ENCODE data around the gene ARHGAP22. TPM values are rescaled to one million over a fixed set of nuclear protein-coding genes. Genes with fewer than 3 reads are reported as not detected.

Gene ARHGAP22
- total and polyA plus RNA-seq, 2 experiments from 2014 or later = 41.9 to 44.4 TPM

- peak overlapping the region; percentile 9 for H3K4me2 ChIP-seq (ENCODE audit: unreplicated experiment)
- TF ChIP-seq EZH2phosphoT487 (IDR thresholded peaks at IDR 0.05; ENCODE audit: insufficient read depth, low read depth) = no peak
- TF ChIP-seq EZH2 (IDR thresholded peaks at IDR 0.05; ENCODE audit: insufficient read depth, poor library complexity, severe bottlenecking) = no peak
- DNase-seq = peak; percentile 53
- H3K27me3 ChIP-seq (replicated peaks; ENCODE audit: insufficient read depth) = no peaks in the 10 kb centered on the region
- no peak overlapping the region for H2AFZ ChIP-seq
- H3K4me1 ChIP-seq (ENCODE audit: insufficient read depth) = peaks cover 9% of the 10 kb centered on the region
- H4K20me1 ChIP-seq (ENCODE audit: insufficient read depth) = no peaks in the 10 kb centered on the region
- H3K9ac ChIP-seq = no peak overlapping the region
- H3K9me3 ChIP-seq (ENCODE audit: low read depth) = no peaks in the 10 kb centered on the region
- H3K9me2 ChIP-seq (ENCODE audit: insufficient read depth) = no peaks in the 10 kb centered on the region
- peaks cover 32% of the 10 kb centered on the region for H3K36me3 ChIP-seq (ENCODE audit: low read depth)
- in situ Hi-C loops (cut with MboI) = no loop called here
- H3F3A ChIP-seq (ENCODE audit: insufficient read depth) = 0 out of 2 replicates have a peak, but pooled peaks cover 8% of the 10 kb centered on the region
- H3K4me3 ChIP-seq = no peak overlapping the region
- no peak overlapping the region for H3K27ac ChIP-seq
- H3K79me2 ChIP-seq (ENCODE audit: insufficient read depth) = peaks cover 95% of the 10 kb centered on the region
- WGBS, 2 experiments (ENCODE audit: low coverage in 1 of 2, low lambda C conversion rate in 2 of 2, missing lambda C conversion rate in 2 of 2) = 84 to 89% methylated on average over 8 of the region's 8 CpGs
Observed at GRCh38 chr10:48579251-48579960, 25.5 kb downstream of the ARHGAP22 start.

GRCh38 chr10:48577158-48577557 lies 27.7 kb downstream of the ARHGAP22 start:
- H3K79me2 ChIP-seq (ENCODE audit: insufficient read depth) = peaks cover 93% of the 10 kb centered on the region
- H3K4me3 ChIP-seq = no peak overlapping the region
- no peaks in the 10 kb centered on the region for H4K20me1 ChIP-seq (ENCODE audit: insufficient read depth)
- H3K9me2 ChIP-seq (ENCODE audit: insufficient read depth) = no peaks in the 10 kb centered on the region
- no peak for DNase-seq
- H3K4me2 ChIP-seq (ENCODE audit: unreplicated experiment) = no peak overlapping the region
- 96 to 97% methylated on average over 5 of the region's 5 CpGs for WGBS, 2 experiments (ENCODE audit: low coverage in 1 of 2, low lambda C conversion rate in 2 of 2, missing lambda C conversion rate in 2 of 2)
- no peaks in the 10 kb centered on the region for H3K9me3 ChIP-seq (ENCODE audit: low read depth)
- H3K36me3 ChIP-seq (ENCODE audit: low read depth) = peaks cover 29% of the 10 kb centered on the region
- H3K4me1 ChIP-seq (ENCODE audit: insufficient read depth) = peaks cover 9% of the 10 kb centered on the region
- no peak overlapping the region for H3K27ac ChIP-seq
- H2AFZ ChIP-seq = no peak overlapping the region
- H3K27me3 ChIP-seq (replicated peaks; ENCODE audit: insufficient read depth) = no peaks in the 10 kb centered on the region
- TF ChIP-seq EZH2 (IDR thresholded peaks at IDR 0.05; ENCODE audit: insufficient read depth, poor library complexity, severe bottlenecking) (no peak), EZH2phosphoT487 (IDR thresholded peaks at IDR 0.05; ENCODE audit: insufficient read depth, low read depth) (no peak)
- in situ Hi-C loops (cut with MboI) = no loop called here
- H3K9ac ChIP-seq = no peak overlapping the region
- H3F3A ChIP-seq (ENCODE audit: insufficient read depth) = peaks cover 26% of the 10 kb centered on the region; the same call in 1 of the 2 replicates

GRCh38 chr10:48576501-48576900 lies 28.4 kb downstream of the ARHGAP22 start:
- H3K9ac ChIP-seq = no peak overlapping the region
- TF ChIP-seq EZH2phosphoT487 (IDR thresholded peaks at IDR 0.05; ENCODE audit: insufficient read depth, low read depth) = no peak
- TF ChIP-seq EZH2 (IDR thresholded peaks at IDR 0.05; ENCODE audit: insufficient read depth, poor library complexity, severe bottlenecking) = no peak
- peaks cover 22% of the 10 kb centered on the region for H3K36me3 ChIP-seq (ENCODE audit: low read depth)
- H2AFZ ChIP-seq = no peak overlapping the region
- H3K4me3 ChIP-seq = no peak overlapping the region
- no peak overlapping the region for H3K4me2 ChIP-seq (ENCODE audit: unreplicated experiment)
- no peak overlapping the region for H3K27ac ChIP-seq
- H3K79me2 ChIP-seq (ENCODE audit: insufficient read depth) = peaks cover 93% of the 10 kb centered on the region
- WGBS, 2 experiments (ENCODE audit: low coverage in 1 of 2, low lambda C conversion rate in 2 of 2, missing lambda C conversion rate in 2 of 2) = 94 to 98% methylated on average over 2 of the region's 2 CpGs
- in situ Hi-C loops (cut with MboI) = no loop called here
- peaks cover 32% of the 10 kb centered on the region; the same call in 1 of the 2 replicates for H3F3A ChIP-seq (ENCODE audit: insufficient read depth)
- no peaks in the 10 kb centered on the region for H3K9me2 ChIP-seq (ENCODE audit: insufficient read depth)
- no peaks in the 10 kb centered on the region for H3K9me3 ChIP-seq (ENCODE audit: low read depth)
- DNase-seq = no peak
- H3K27me3 ChIP-seq (replicated peaks; ENCODE audit: insufficient read depth) = no peaks in the 10 kb centered on the region
- H3K4me1 ChIP-seq (ENCODE audit: insufficient read depth) = peaks cover 9% of the 10 kb centered on the region
- H4K20me1 ChIP-seq (ENCODE audit: insufficient read depth) = no peaks in the 10 kb centered on the region

DNA sequence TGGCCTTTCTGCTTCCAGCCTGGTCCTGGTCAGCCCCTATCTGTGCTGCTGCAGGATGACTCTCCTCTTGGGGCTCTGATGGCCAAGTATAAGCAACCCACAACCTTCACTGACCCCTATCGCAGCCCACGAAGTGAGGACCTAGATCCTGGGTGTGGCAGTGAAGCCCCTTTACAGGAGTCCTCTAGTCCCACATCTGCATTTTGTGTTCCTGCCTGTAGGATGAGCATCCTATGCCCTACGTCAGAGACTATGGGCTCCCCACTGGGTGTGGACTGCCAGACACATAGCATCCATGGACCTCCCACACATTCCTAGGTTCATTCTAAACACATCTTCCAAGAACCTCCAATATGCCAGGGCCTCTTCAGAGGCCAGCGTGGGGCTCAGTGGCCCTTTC lies 29.0 kb downstream of the ARHGAP22 start:
- in situ Hi-C loops (cut with MboI) = no loop called here
- DNase-seq = no peak
- H2AFZ ChIP-seq = no peak overlapping the region
- no peaks in the 10 kb centered on the region for H3K9me2 ChIP-seq (ENCODE audit: insufficient read depth)
- no peak overlapping the region for H3K9ac ChIP-seq
- peaks cover 9% of the 10 kb centered on the region for H3K4me1 ChIP-seq (ENCODE audit: insufficient read depth)
- H3K4me2 ChIP-seq (ENCODE audit: unreplicated experiment) = no peak overlapping the region
- no peak overlapping the region for H3K27ac ChIP-seq
- H3K9me3 ChIP-seq (ENCODE audit: low read depth) = no peaks in the 10 kb centered on the region
- no peak for TF ChIP-seq EZH2phosphoT487 (IDR thresholded peaks at IDR 0.05; ENCODE audit: insufficient read depth, low read depth)
- WGBS, 2 experiments (ENCODE audit: low coverage in 1 of 2, low lambda C conversion rate in 2 of 2, missing lambda C conversion rate in 2 of 2) = 98 to 99% methylated on average over 4 of the region's 4 CpGs
- H3K27me3 ChIP-seq (replicated peaks; ENCODE audit: insufficient read depth) = no peaks in the 10 kb centered on the region
- H3K4me3 ChIP-seq = no peak overlapping the region
- H3K36me3 ChIP-seq (ENCODE audit: low read depth) = peaks cover 16% of the 10 kb centered on the region
- H4K20me1 ChIP-seq (ENCODE audit: insufficient read depth) = no peaks in the 10 kb centered on the region
- peaks cover 93% of the 10 kb centered on the region for H3K79me2 ChIP-seq (ENCODE audit: insufficient read depth)
- peaks cover 33% of the 10 kb centered on the region; the same call in 1 of the 2 replicates for H3F3A ChIP-seq (ENCODE audit: insufficient read depth)
